K562 (cell line): ENCODE results near the gene FEM1B. TPM values are rescaled to one million over a fixed set of nuclear protein-coding genes. Genes with fewer than 3 reads are reported as not detected.

ENCODE experiments used
- ATAC-seq: fragments of 200-7000 bp; cut with Tn5 transposase; 3 replicates; pipeline ENCODE4 v1.9.1; 2020; ENCODE audit warnings: moderate library complexity
- BruUV-seq: library from RNA; stranded (reverse); fragments of 400-500 nt; replicated peaks from 2 replicates; lab custom pipeline; 2021; lab: Mats Ljungman, UMichigan
- CTCF ChIA-PET: fragments of 300-600 bp; formaldehyde crosslinking; extraction: SDS; loops from one replicate; lab custom pipeline; 2021; ENCODE audit warnings: low intra/inter-chr PET ratio; lab: Yijun Ruan, JAX
- POLR2A ChIA-PET: fragments of 300-600, 350-650 bp; sonication (Branson Sonifier 250); formaldehyde crosslinking; extraction: SDS; loops from one replicate; lab custom pipeline; 2021; ENCODE audit warnings: antibody characterized with exemption, inconsistent platforms; lab: Yijun Ruan, JAX
- DNase-seq, 4 experiments: peaks; one replicate each; pipeline versions ENCODE4 v3.0.0 to v3.0.0-alpha.2; 2011 to 2018; ENCODE audit warnings: low spot score in 3 of 4, mixed read lengths in 3 of 4; ENCODE audit errors: extremely low read depth in 1 of 4
- FAIRE-seq: peaks from 2 replicates; lab custom pipeline; 2011; peaks lifted over from hg19 to GRCh38; lab: Jason Lieb, UNC
- H2AFZ ChIP-seq: 2 replicates; pipeline ENCODE4 v1.6.0; 2011; ENCODE audit warnings: low read depth, low read length, control low read depth, inconsistent platforms
- H3K27ac ChIP-seq: fragments of 200-600 bp; 3 replicates; pipeline ENCODE4 v1.8.0; 2011; ENCODE audit warnings: low read depth, mild to moderate bottlenecking, control low read depth, inconsistent platforms, low read length, moderate library complexity, mixed read lengths; ENCODE audit errors: extremely low read depth
- H3K27me3 ChIP-seq, 2 experiments: fragments of 300-600 bp in 1 of 2; 2 replicates in 1 of 2; 3 replicates in 1 of 2; pipeline versions ENCODE4 v1.6.0 to v1.8.0; 2011; ENCODE audit warnings: inconsistent platforms in 2 of 2, low read length in 2 of 2, mild to moderate bottlenecking in 1 of 2, mixed read lengths in 1 of 2, moderate library complexity in 1 of 2; ENCODE audit not compliant: control insufficient read depth in 2 of 2, insufficient read depth in 2 of 2
- H3K36me3 ChIP-seq: fragments of 300-600 bp; 3 replicates; pipeline ENCODE4 v1.8.0; 2011; ENCODE audit warnings: mild to moderate bottlenecking, low read length, inconsistent platforms; ENCODE audit not compliant: control insufficient read depth, insufficient read depth
- H3K4me1 ChIP-seq, 2 experiments: fragments of 200-600 bp in 1 of 2; replicated peaks in 1 of 2; 2 replicates in 1 of 2; 3 replicates in 1 of 2; pipeline versions ENCODE4 v1.5.1 to v1.8.0; 2011; ENCODE audit warnings: inconsistent platforms in 2 of 2, low read length in 2 of 2, mild to moderate bottlenecking in 1 of 2, mixed read lengths in 1 of 2, moderate library complexity in 1 of 2; ENCODE audit not compliant: control insufficient read depth in 2 of 2, insufficient read depth in 2 of 2
- H3K4me2 ChIP-seq: 2 replicates; pipeline ENCODE4 v1.6.1; 2011; ENCODE audit warnings: low read length, control low read depth, inconsistent platforms, mixed read lengths; ENCODE audit not compliant: insufficient read depth
- H3K4me3 ChIP-seq: fragments of 200-600 bp; sonication (generic), shearing (Covaris generic); 2 replicates; pipeline ENCODE4 v1.5.1; 2016; ENCODE audit warnings: control low read depth, inconsistent platforms
- H3K79me2 ChIP-seq: fragments of 200-600 bp; 3 replicates; pipeline ENCODE4 v1.8.0; 2011; ENCODE audit warnings: low read length, inconsistent platforms; ENCODE audit not compliant: control insufficient read depth, insufficient read depth
- H3K9ac ChIP-seq, 2 experiments: 2 replicates each; pipeline versions ENCODE4 v1.6.0 to v1.6.1; 2011; ENCODE audit warnings: low read depth in 2 of 2, low read length in 2 of 2, control low read depth in 1 of 2, inconsistent platforms in 1 of 2, mild to moderate bottlenecking in 1 of 2, mixed read lengths in 1 of 2; ENCODE audit not compliant: insufficient read depth in 1 of 2
- H3K9me1 ChIP-seq: one replicate; pipeline ENCODE4 v1.6.0; 2011; ENCODE audit warnings: inconsistent platforms, mild to moderate bottlenecking, low read length, moderate library complexity; ENCODE audit not compliant: control insufficient read depth, insufficient read depth
- H3K9me3 ChIP-seq: replicated peaks from 2 replicates; pipeline ENCODE4 v1.5.1; 2011; ENCODE audit warnings: low read depth, low read length, inconsistent platforms; ENCODE audit not compliant: control insufficient read depth, insufficient read depth
- H4K20me1 ChIP-seq: replicated peaks from 2 replicates; pipeline ENCODE4 v1.6.1; 2011; ENCODE audit warnings: low read length, inconsistent platforms, mixed read lengths; ENCODE audit not compliant: control insufficient read depth, insufficient read depth
- CBX8 ChIP-seq: fragments of 200-600 bp; sonication (generic); IDR thresholded peaks from 2 replicates; pipeline ENCODE4 v1.6.1; 2012; ENCODE audit warnings: borderline replicate concordance, mixed run types, low read depth, mild to moderate bottlenecking, moderate library complexity, mixed read lengths, low read length, control low read depth, inconsistent platforms; ENCODE audit not compliant: poor library complexity, severe bottlenecking; ENCODE audit errors: extremely low read depth
- CREM ChIP-seq: IDR thresholded peaks from 2 replicates; pipeline ENCODE4 v1.6.1; 2014; ENCODE audit warnings: antibody characterized with exemption, low read depth
- EZH2 ChIP-seq: IDR thresholded peaks from 2 replicates; pipeline ENCODE4 v1.6.1; 2012; ENCODE audit warnings: low read depth, mild to moderate bottlenecking, inconsistent platforms, low read length, borderline replicate concordance
- GTF2E2 ChIP-seq: fragments of 200-800 bp; sonication (Bioruptor generic); IDR thresholded peaks from 2 replicates; pipeline ENCODE4 v1.6.1; 2016; ENCODE audit warnings: missing genetic modification characterization, missing compliant biosample characterization
- LEF1 ChIP-seq: fragments of 450-650 bp; IDR thresholded peaks from 2 replicates; pipeline ENCODE4 v1.6.1; 2016; ENCODE audit warnings: mild to moderate bottlenecking
- MCM5 ChIP-seq: fragments of 450-650 bp; IDR thresholded peaks from 2 replicates; pipeline ENCODE4 v1.6.1; 2016; ENCODE audit warnings: low read depth
- MYC ChIP-seq, 2 experiments: fragments of 250-450 bp in 1 of 2; sonication (Bioruptor Pico) in 1 of 2; IDR thresholded peaks; 2 replicates each; pipeline versions ENCODE4 v1.5.1 to v1.6.1; 2012 to 2021; ENCODE audit warnings: low read depth in 2 of 2, borderline replicate concordance in 1 of 2, improper control_type of control experiment in 1 of 2, low read length in 1 of 2, mild to moderate bottlenecking in 1 of 2, moderate library complexity in 1 of 2
- NCOA1 ChIP-seq: fragments of 450-650 bp; IDR thresholded peaks from 2 replicates; pipeline ENCODE4 v1.6.1; 2016; ENCODE audit warnings: low read depth
- NFRKB ChIP-seq: fragments of 450-650 bp; IDR thresholded peaks from 2 replicates; pipeline ENCODE4 v1.6.1; 2016; ENCODE audit warnings: low read depth
- NONO ChIP-seq, 2 experiments: fragments of 200-400 bp in 1 of 2; fragments of 450-650 bp in 1 of 2; formaldehyde crosslinking in 1 of 2; IDR thresholded peaks; 2 replicates each; pipeline ENCODE4 v1.6.1; 2017; ENCODE audit warnings: low read depth in 2 of 2, mild to moderate bottlenecking in 2 of 2, moderate library complexity in 2 of 2, low read length in 1 of 2
- POLR3G ChIP-seq: IDR thresholded peaks from 2 replicates; pipeline ENCODE4 v1.6.1; 2011; ENCODE audit not compliant: insufficient read length, insufficient replicate concordance; ENCODE audit errors: extremely low read depth
- PPARD ChIP-seq: fragments of 250-450 bp; sonication (Bioruptor Pico); IDR thresholded peaks from 2 replicates; pipeline ENCODE4 v1.8.0; 2022; ENCODE audit warnings: inconsistent platforms, mild to moderate bottlenecking, moderate library complexity
- RAD51 ChIP-seq: fragments of 450-650 bp; IDR thresholded peaks from 2 replicates; pipeline ENCODE4 v1.7.1; 2016; ENCODE audit warnings: low read depth, mild to moderate bottlenecking, borderline replicate concordance
- SAP30 ChIP-seq: fragments of 200-600 bp; sonication (generic); IDR thresholded peaks from 2 replicates; pipeline ENCODE4 v1.6.1; 2012; ENCODE audit warnings: borderline replicate concordance, low read depth, mild to moderate bottlenecking, moderate library complexity, low read length, control low read depth, inconsistent platforms; ENCODE audit not compliant: insufficient read depth, poor library complexity, severe bottlenecking
- ZNF24 ChIP-seq: fragments of 450-650 bp; IDR thresholded peaks from 2 replicates; pipeline ENCODE4 v1.6.1; 2016
- ZNF444 ChIP-seq: fragments of 250-450 bp; sonication (Bioruptor Pico); IDR thresholded peaks from 2 replicates; pipeline ENCODE4 v1.4.0; 2020; ENCODE audit warnings: mild to moderate bottlenecking, moderate library complexity
- ZNF766 ChIP-seq: fragments of 200-800 bp; sonication (Bioruptor generic); conservative IDR thresholded peaks from 2 replicates; pipeline ENCODE4 v1.6.1; 2016; ENCODE audit warnings: missing genetic modification characterization, missing compliant biosample characterization
- WGBS: fragments of 100-300 bp; shearing (Covaris generic); methylation state at CpG from one replicate; pipeline ENCODE4 v1.1.6; 2016; ENCODE audit warnings: low coverage, mixed read lengths; ENCODE audit not compliant: insufficient coverage; ENCODE audit errors: missing lambda C conversion rate; 5-methylcytosine and 5-hydroxymethylcytosine counted together
- in situ Hi-C: fragments of 300-500 bp; cut with MboI; formaldehyde crosslinking; loops from 4 replicates; pipeline ENCODE4 v1.15.0; 2018; ENCODE audit warnings: inconsistent platforms, mixed read lengths
- intact Hi-C: fragments of 100-400 bp; cut with micrococcal nuclease; formaldehyde crosslinking; loops from 2 replicates; pipeline ENCODE4 v1.14.2; 2022
- polyA plus RNA-seq, 8 experiments: library from polyadenylated mRNA; depleted of rRNA in 4 of 8; stranded (reverse) in 5 of 8; unstranded in 3 of 8; fragments of >200 nt; fragmentation: Nextera tagmentation in 2 of 8; fragmentation: Illumina TruSeq in 1 of 8; extraction: Ambion mirVana in 2 of 8; extraction: Trizol in 1 of 8; gene quantifications; 2 replicates each; pipeline versions ENCODE4 v1.2.1 to v1.2.3, GENCODE V29; 2011 to 2014; ENCODE audit warnings: inconsistent platforms in 1 of 8, missing spikeins in 1 of 8
- total RNA-seq, 7 experiments: library from RNA; depleted of rRNA in 6 of 7; stranded (reverse); fragments of >200 nt in 6 of 7; fragmentation: Illumina TruSeq in 2 of 7; extraction: Trizol in 2 of 7; gene quantifications; 2 replicates each; pipeline versions ENCODE4 v1.2.1 to v1.2.3, GENCODE V29; 2011 to 2021; ENCODE audit warnings: low replicate concordance in 1 of 7
- TF ChIP-seq, protein P1 (sequence below): sonication (generic); formaldehyde crosslinking; IDR thresholded peaks from 2 replicates; pipeline ENCODE4 v1.9.0; 2022; ENCODE audit warnings: mild to moderate bottlenecking, missing genetic modification reagents
- TF ChIP-seq, protein P2 (sequence below): fragments of 450-650 bp; conservative IDR thresholded peaks from 2 replicates; pipeline ENCODE4 v1.6.1; 2016; ENCODE audit warnings: missing genetic modification characterization, low read depth, mild to moderate bottlenecking, control low read depth, missing compliant biosample characterization

Gene FEM1B
- total and polyA plus RNA-seq, 9 of the 15 experiments (the other 6 are each of a cell fraction or from before 2014, with no cell fraction given): 5.9 to 61.6 (median 20.1) TPM

DNA sequence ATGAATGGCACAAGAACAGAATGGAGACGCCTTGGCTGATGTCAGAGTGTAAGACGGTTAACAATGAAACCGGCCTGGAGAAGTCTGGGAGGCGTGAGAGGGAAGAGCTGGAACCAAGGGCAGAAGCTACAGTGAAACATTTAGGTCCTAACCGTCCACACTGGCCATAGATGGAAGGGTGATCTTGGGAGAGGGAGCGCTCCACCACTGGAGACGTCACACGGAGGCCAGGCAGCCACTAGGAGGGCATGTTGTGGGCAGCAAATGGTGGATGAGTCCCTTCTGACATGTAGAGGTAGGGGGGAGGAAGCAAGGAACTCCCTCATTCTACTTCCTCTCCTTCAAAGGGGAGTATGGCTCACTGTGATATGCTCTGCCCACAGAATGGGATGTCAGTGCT lies 23.8 kb downstream of the FEM1B start:
- no peak for ATAC-seq
- Histone ChIP-seq H3K4me1 (peaks cover 0 to 6% of the 10 kb centered on the region in 2 experiments; a peak in 2 of 5 replicates), H3K27ac (no peak overlapping the region), H3K9me1 (no peaks in the 10 kb centered on the region), H2AFZ (no peak overlapping the region), H3K9me3 (no peaks in the 10 kb centered on the region), H3K79me2 (no peaks in the 10 kb centered on the region), H3K4me2 (no peak overlapping the region), H4K20me1 (no peaks in the 10 kb centered on the region), H3K4me3 (no peak overlapping the region), H3K27me3 (peaks cover 0 to 6% of the 10 kb centered on the region in 2 experiments; a peak in 2 of 5 replicates)
- intact Hi-C loops: no loop called here
- ChIA-PET CTCF (no interaction called here), POLR2A (no interaction called here)
- in situ Hi-C loops: loop anchor here (5.0 kb wide), 1 partner anchor 54 kb away; no protein-coding TSS in a partner anchor
- FAIRE-seq: no peak
- no TSS peak for BruUV-seq
- WGBS: 57% methylated on average over 8 of the region's 8 CpGs
- DNase-seq: no peak
- no peak for TF ChIP-seq RAD51
- TF ChIP-seq ZNF766 (CRISPR knock-in tag): no peak
- TF ChIP-seq NCOA1: no peak
- TF ChIP-seq PPARD (CRISPR knock-in tag): no peak
- no peak for TF ChIP-seq MCM5
- no peak for TF ChIP-seq NFRKB
- no peak for TF ChIP-seq LEF1
- TF ChIP-seq, protein P1, sequence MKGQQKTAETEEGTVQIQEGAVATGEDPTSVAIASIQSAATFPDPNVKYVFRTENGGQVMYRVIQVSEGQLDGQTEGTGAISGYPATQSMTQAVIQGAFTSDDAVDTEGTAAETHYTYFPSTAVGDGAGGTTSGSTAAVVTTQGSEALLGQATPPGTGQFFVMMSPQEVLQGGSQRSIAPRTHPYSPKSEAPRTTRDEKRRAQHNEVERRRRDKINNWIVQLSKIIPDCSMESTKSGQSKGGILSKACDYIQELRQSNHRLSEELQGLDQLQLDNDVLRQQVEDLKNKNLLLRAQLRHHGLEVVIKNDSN (CRISPR knock-in tag): no peak
- no peak for TF ChIP-seq ZNF24
- no peak for TF ChIP-seq GTF2E2 (tag)
- TF ChIP-seq POLR3G: no peak
- TF ChIP-seq CREM: no peak
- TF ChIP-seq MYC (IDR thresholded peaks at IDR 0.05; ENCODE audit: low read depth, low read length): no peak
- no peak for TF ChIP-seq MYC (CRISPR knock-in tag; IDR thresholded peaks at IDR 0.05; ENCODE audit: borderline replicate concordance, low read depth)
- TF ChIP-seq NONO (IDR thresholded peaks at IDR 0.05; ENCODE audit: low read depth in 2 of 2, low read length in 1 of 2): no peak
- TF ChIP-seq, protein P2, sequence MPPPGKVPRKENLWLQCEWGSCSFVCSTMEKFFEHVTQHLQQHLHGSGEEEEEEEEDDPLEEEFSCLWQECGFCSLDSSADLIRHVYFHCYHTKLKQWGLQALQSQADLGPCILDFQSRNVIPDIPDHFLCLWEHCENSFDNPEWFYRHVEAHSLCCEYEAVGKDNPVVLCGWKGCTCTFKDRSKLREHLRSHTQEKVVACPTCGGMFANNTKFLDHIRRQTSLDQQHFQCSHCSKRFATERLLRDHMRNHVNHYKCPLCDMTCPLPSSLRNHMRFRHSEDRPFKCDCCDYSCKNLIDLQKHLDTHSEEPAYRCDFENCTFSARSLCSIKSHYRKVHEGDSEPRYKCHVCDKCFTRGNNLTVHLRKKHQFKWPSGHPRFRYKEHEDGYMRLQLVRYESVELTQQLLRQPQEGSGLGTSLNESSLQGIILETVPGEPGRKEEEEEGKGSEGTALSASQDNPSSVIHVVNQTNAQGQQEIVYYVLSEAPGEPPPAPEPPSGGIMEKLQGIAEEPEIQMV (tag): no peak
- TF ChIP-seq EZH2: no peak
- TF ChIP-seq ZNF444 (CRISPR knock-in tag): no peak
- no peak for TF ChIP-seq CBX8
- TF ChIP-seq SAP30: no peak
- TF ChIP-seq, all 486 proteins: peak for 0
- Histone ChIP-seq H3K9ac (no peak overlapping the region), H3K36me3 (no peaks in the 10 kb centered on the region)
